NB4 (cell line): ENCODE measurements around the gene VGLL1.

ENCODE experiments used
- TF ChIP-seq, protein P1 (sequence below): IDR thresholded peaks from one replicate; pipeline ENCODE4 v1.5.1; 2012; ENCODE audit warnings: low read depth, low read length
- TF ChIP-seq, protein P2 (sequence below): IDR thresholded peaks from 2 replicates; pipeline ENCODE4 v1.6.1; 2011; ENCODE audit warnings: low read depth, low read length

DNA sequence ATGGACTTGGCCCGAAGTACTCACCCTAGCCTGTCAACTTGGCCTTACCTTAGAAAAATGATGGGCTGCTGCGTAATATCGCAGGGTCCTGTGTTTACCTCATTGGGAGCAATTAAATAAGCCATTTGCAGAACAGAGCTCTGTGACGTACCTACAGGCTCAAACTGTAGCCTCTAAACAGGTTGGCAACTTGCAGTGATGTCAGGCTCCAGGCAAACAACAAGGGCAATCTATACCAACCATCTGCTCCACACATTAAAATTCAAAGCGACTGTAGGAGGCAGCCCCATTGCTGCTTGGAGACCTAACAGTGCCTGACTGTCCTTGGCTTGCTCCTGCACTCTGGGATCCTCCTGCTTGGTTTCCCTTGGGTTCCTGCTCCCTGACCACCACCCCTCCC is 17.2 kb downstream of the VGLL1 start:
- TF ChIP-seq, protein P1, sequence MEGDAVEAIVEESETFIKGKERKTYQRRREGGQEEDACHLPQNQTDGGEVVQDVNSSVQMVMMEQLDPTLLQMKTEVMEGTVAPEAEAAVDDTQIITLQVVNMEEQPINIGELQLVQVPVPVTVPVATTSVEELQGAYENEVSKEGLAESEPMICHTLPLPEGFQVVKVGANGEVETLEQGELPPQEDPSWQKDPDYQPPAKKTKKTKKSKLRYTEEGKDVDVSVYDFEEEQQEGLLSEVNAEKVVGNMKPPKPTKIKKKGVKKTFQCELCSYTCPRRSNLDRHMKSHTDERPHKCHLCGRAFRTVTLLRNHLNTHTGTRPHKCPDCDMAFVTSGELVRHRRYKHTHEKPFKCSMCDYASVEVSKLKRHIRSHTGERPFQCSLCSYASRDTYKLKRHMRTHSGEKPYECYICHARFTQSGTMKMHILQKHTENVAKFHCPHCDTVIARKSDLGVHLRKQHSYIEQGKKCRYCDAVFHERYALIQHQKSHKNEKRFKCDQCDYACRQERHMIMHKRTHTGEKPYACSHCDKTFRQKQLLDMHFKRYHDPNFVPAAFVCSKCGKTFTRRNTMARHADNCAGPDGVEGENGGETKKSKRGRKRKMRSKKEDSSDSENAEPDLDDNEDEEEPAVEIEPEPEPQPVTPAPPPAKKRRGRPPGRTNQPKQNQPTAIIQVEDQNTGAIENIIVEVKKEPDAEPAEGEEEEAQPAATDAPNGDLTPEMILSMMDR, result no peak
- TF ChIP-seq, protein P2, sequence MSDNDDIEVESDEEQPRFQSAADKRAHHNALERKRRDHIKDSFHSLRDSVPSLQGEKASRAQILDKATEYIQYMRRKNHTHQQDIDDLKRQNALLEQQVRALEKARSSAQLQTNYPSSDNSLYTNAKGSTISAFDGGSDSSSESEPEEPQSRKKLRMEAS, result no peak
